ENCODE data around the gene PBX4.

DNA sequence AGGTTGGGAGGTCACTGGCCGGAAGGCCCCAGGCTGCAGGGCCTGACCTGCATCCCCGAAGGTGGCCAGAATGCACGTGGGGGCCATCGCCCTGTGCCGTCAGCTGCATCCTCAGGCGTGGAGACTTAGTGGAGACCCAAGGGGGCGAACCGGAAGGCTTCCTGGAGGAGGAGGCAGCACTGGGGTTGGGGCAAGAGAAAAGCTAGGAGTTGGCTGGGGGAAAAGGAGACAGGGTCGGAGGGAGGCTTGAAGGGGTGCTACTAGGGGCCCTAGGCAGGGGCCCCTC is 91.2 kb downstream of the PBX4 start:
- TF ChIP-seq SUZ12 (IDR thresholded peaks at IDR 0.05; ENCODE audit: extremely low read depth, insufficient read depth, insufficient read length) (no peak), ZNF274 (IDR thresholded peaks at IDR 0.05; ENCODE audit: low read depth, low read length) (no peak), YY1 (IDR thresholded peaks at IDR 0.05; ENCODE audit: insufficient read depth, insufficient read length) (no peak)

Data from NT2/D1 (cell line).